PFSK-1 (cell line): ENCODE results near the gene TMC5.

Experiments
- FOXP2 ChIP-seq: optimal IDR thresholded peaks from 2 replicates; pipeline ENCODE3; 2011; ENCODE audit warnings: borderline replicate concordance, control low read depth, inconsistent platforms; ENCODE audit not compliant: insufficient read depth; ENCODE audit errors: extremely low read length, extremely low read depth
- POLR2AphosphoS5 ChIP-seq: IDR thresholded peaks from 2 replicates; pipeline ENCODE4 v1.6.1; 2012; ENCODE audit warnings: low read depth, mild to moderate bottlenecking, control low read depth, low read length, moderate library complexity
- REST ChIP-seq, 2 experiments: IDR thresholded peaks; 2 replicates each; pipeline versions ENCODE4 v1.6.1 to v1.8.0; 2011 to 2012; ENCODE audit warnings: low read depth in 2 of 2, low read length in 2 of 2, control low read depth in 1 of 2, inconsistent platforms in 1 of 2, mild to moderate bottlenecking in 1 of 2, moderate library complexity in 1 of 2; ENCODE audit not compliant: insufficient read depth in 1 of 2
- SIN3A ChIP-seq: IDR thresholded peaks from 2 replicates; pipeline ENCODE4 v1.6.1; 2012; ENCODE audit warnings: mild to moderate bottlenecking, low read length, moderate library complexity, borderline replicate concordance; ENCODE audit not compliant: insufficient read depth
- TAF1 ChIP-seq: IDR thresholded peaks from 2 replicates; pipeline ENCODE4 v1.6.1; 2012; ENCODE audit warnings: low read length, control low read depth, borderline replicate concordance; ENCODE audit not compliant: insufficient read depth

Gene TMC5

GRCh38 chr16:19490619-19491018 is 72.9 kb downstream of the TMC5 start:
- TF ChIP-seq REST (IDR thresholded peaks at IDR 0.05; ENCODE audit: insufficient read depth in 1 of 2, low read depth in 2 of 2, low read length in 2 of 2) (no peak), SIN3A (no peak), TAF1 (no peak), POLR2AphosphoS5 (no peak), FOXP2 (no peak)

GRCh38 chr16:19497176-19497575 is 79.5 kb downstream of the TMC5 start:
- TF ChIP-seq REST (IDR thresholded peaks at IDR 0.05; ENCODE audit: insufficient read depth in 1 of 2, low read depth in 2 of 2, low read length in 2 of 2): no peak
- no peak for TF ChIP-seq POLR2AphosphoS5
- TF ChIP-seq SIN3A: no peak
- TF ChIP-seq TAF1: no peak
- TF ChIP-seq FOXP2: no peak

- no peak for TF ChIP-seq REST (IDR thresholded peaks at IDR 0.05; ENCODE audit: insufficient read depth in 1 of 2, low read depth in 2 of 2, low read length in 2 of 2)
- TF ChIP-seq FOXP2: no peak
- no peak for TF ChIP-seq POLR2AphosphoS5
Measured at GRCh38 chr16:19499006-19499405, 81.3 kb downstream of the TMC5 start.

GRCh38 chr16:19499481-19499880 is 81.8 kb downstream of the TMC5 start:
- TF ChIP-seq TAF1 (no peak), POLR2AphosphoS5 (no peak), SIN3A (no peak), REST (IDR thresholded peaks at IDR 0.05; ENCODE audit: insufficient read depth in 1 of 2, low read depth in 2 of 2, low read length in 2 of 2) (no peak), FOXP2 (no peak)
